ENCODE data around the gene HARBI1. TPM values are rescaled to one million over a fixed set of nuclear protein-coding genes. Genes with fewer than 3 reads are reported as not detected.

The HARBI1 gene
- total and polyA plus RNA-seq, 10 of the 15 experiments (the other 5 are each of a cell fraction or from before 2014, with no cell fraction given): 3.6 to 8.4 (median 5.2) TPM

- RAD21 ChIA-PET (ENCODE audit: unreplicated experiment): interaction anchor here (0.7 to 1.7 kb wide), 5 partner anchors 18 to 259 kb away, joined by 3 to 7 read pairs (median 5); partner anchors contain the start of gene AMBRA1
- CTCF ChIA-PET: interaction anchor here (0.7 to 2.0 kb wide), 9 partner anchors 12 to 166 kb away, joined by 3 to 7 read pairs (median 4); partner anchors contain the start of gene AMBRA1
Measured at GRCh38 chr11:46611526-46612304, 5.3 kb downstream of the HARBI1 start.

GRCh38 chr11:46609386-46609785 is 7.6 kb downstream of the HARBI1 start:
- H3K9ac ChIP-seq (ENCODE audit: control insufficient read depth, insufficient read depth, low read length): no peak overlapping the region
- H3K4me1 ChIP-seq (ENCODE audit: control insufficient read depth, insufficient read depth, low read length): no peaks in the 10 kb centered on the region
- no peak overlapping the region for H3K27ac ChIP-seq (ENCODE audit: control insufficient read depth, insufficient read depth)
- FAIRE-seq (no peak), ATAC-seq (no peak), DNase-seq (ENCODE audit: low read depth, low spot score) (no peak)
- intact Hi-C loops (cut with micrococcal nuclease; ENCODE audit: unreplicated experiment) (no loop called here), in situ Hi-C loops (cut with MboI) (no loop called here)
- H3K4me2 ChIP-seq (ENCODE audit: control insufficient read depth, insufficient read depth): no peak overlapping the region
- TF ChIP-seq E2F8 (IDR thresholded peaks at IDR 0.05; ENCODE audit: low read depth, partially characterized antibody) (no peak), EED (IDR thresholded peaks at IDR 0.05; ENCODE audit: low read depth) (no peak), ATF2 (IDR thresholded peaks at IDR 0.05; ENCODE audit: low read length) (no peak), NKRF (conservative IDR thresholded peaks at IDR 0.05) (no peak), BRCA1 (IDR thresholded peaks at IDR 0.05; ENCODE audit: low read depth, low read length) (no peak), CHD1 (IDR thresholded peaks at IDR 0.05; ENCODE audit: low read depth, low read length) (no peak)
- BruUV-seq (replicated peaks): no TSS peak
- SMC1A ChIA-PET (ENCODE audit: uncharacterized antibody, unreplicated experiment): no interaction called here
- H2AFZ ChIP-seq (ENCODE audit: control insufficient read depth, low read depth, low read length): no peak overlapping the region
- no peaks in the 10 kb centered on the region for H3K79me2 ChIP-seq (ENCODE audit: control insufficient read depth, insufficient read depth, low read length)
- H3K36me3 ChIP-seq (ENCODE audit: control insufficient read depth in 2 of 2, insufficient read depth in 2 of 2, low read length in 1 of 2): no peaks in the 10 kb centered on the region
- no peak overlapping the region for H3K4me3 ChIP-seq
- CTCF ChIA-PET: interaction anchor here (1.1 kb wide), 1 partner anchor 16 kb away, joined by 3 read pairs; the partner anchor contains the start of gene AMBRA1
- no peaks in the 10 kb centered on the region for H4K20me1 ChIP-seq (ENCODE audit: control insufficient read depth, insufficient read depth)
- POLR2A ChIA-PET: interaction anchor here (0.7 kb wide), 2 partner anchors 10 to 96 kb away, joined by 5 to 7 read pairs; no protein-coding TSS in a partner anchor
- H3K9me3 ChIP-seq (replicated peaks; ENCODE audit: control insufficient read depth, insufficient read depth, low read length): no peaks in the 10 kb centered on the region
- RAD21 ChIA-PET (ENCODE audit: unreplicated experiment): interaction anchor here (1.0 kb wide), 1 partner anchor 16 kb away, joined by 3 read pairs; the partner anchor contains the start of gene AMBRA1
- no peaks in the 10 kb centered on the region for H3K27me3 ChIP-seq (replicated peaks in 1 of 2; ENCODE audit: control insufficient read depth in 2 of 2, insufficient read depth in 2 of 2, low read length in 1 of 2)
- 99% methylated on average over 6 of the region's 6 CpGs for WGBS (ENCODE audit: insufficient coverage, insufficient replicate concordance, low lambda C conversion rate, missing lambda C conversion rate)

More at GRCh38 chr11:46611526-46612304, 5.3 kb downstream of the HARBI1 start:
- Histone ChIP-seq H3K9ac (ENCODE audit: control insufficient read depth, insufficient read depth, low read length) (no peak overlapping the region), H3K4me1 (ENCODE audit: control insufficient read depth, insufficient read depth, low read length) (peaks cover 7% of the 10 kb centered on the region; the same call in 1 of the 2 replicates), H2AFZ (ENCODE audit: control insufficient read depth, low read depth, low read length) (no peak overlapping the region), H3K4me3 (no peak overlapping the region), H3K9me3 (replicated peaks; ENCODE audit: control insufficient read depth, insufficient read depth, low read length) (no peaks in the 10 kb centered on the region), H3K27me3 (replicated peaks in 1 of 2; ENCODE audit: control insufficient read depth in 2 of 2, insufficient read depth in 2 of 2, low read length in 1 of 2) (no peaks in the 10 kb centered on the region), H3K36me3 (ENCODE audit: control insufficient read depth in 2 of 2, insufficient read depth in 2 of 2, low read length in 1 of 2) (no peaks in the 10 kb centered on the region), H3K27ac (ENCODE audit: control insufficient read depth, insufficient read depth) (no peak overlapping the region), H4K20me1 (ENCODE audit: control insufficient read depth, insufficient read depth) (no peaks in the 10 kb centered on the region), H3K79me2 (ENCODE audit: control insufficient read depth, insufficient read depth, low read length) (peaks cover 3% of the 10 kb centered on the region), H3K4me2 (ENCODE audit: control insufficient read depth, insufficient read depth) (no peak overlapping the region)
- ATAC-seq: peak; percentile 42
- 72% methylated on average over 4 of the region's 5 CpGs for WGBS (ENCODE audit: insufficient coverage, insufficient replicate concordance, low lambda C conversion rate, missing lambda C conversion rate)
- no peak for FAIRE-seq
- intact Hi-C loops (cut with micrococcal nuclease; ENCODE audit: unreplicated experiment) (no loop called here), in situ Hi-C loops (cut with MboI) (no loop called here)
- BruUV-seq (replicated peaks): no TSS peak
- SMC1A ChIA-PET (ENCODE audit: uncharacterized antibody, unreplicated experiment): interaction anchor here (0.7 to 1.7 kb wide), 9 partner anchors 13 to 124 kb away, joined by 3 to 8 read pairs (median 4); no protein-coding TSS in a partner anchor
- POLR2A ChIA-PET: interaction anchor here (0.5 to 1.0 kb wide), 5 partner anchors 18 to 603 kb away, joined by 3 to 6 read pairs (median 3); partner anchors contain the start of gene AMBRA1
- TF ChIP-seq TAF1 (IDR thresholded peaks at IDR 0.05; ENCODE audit: borderline replicate concordance, low read depth, low read length) (no peak), CHD1 (IDR thresholded peaks at IDR 0.05; ENCODE audit: low read depth, low read length) (no peak)
- no peak for DNase-seq (ENCODE audit: low read depth, low spot score)
